ENCODE measurements around the gene CYTIP. TPM values are rescaled to one million over a fixed set of nuclear protein-coding genes. Genes with fewer than 3 reads are reported as not detected.

Gene CYTIP
- total and polyA plus RNA-seq, 9 of the 15 experiments (the other 6 are each of a cell fraction or from before 2014, with no cell fraction given), result 0.03 to 0.35 (median 0.26) TPM; not detected in 1

DNA sequence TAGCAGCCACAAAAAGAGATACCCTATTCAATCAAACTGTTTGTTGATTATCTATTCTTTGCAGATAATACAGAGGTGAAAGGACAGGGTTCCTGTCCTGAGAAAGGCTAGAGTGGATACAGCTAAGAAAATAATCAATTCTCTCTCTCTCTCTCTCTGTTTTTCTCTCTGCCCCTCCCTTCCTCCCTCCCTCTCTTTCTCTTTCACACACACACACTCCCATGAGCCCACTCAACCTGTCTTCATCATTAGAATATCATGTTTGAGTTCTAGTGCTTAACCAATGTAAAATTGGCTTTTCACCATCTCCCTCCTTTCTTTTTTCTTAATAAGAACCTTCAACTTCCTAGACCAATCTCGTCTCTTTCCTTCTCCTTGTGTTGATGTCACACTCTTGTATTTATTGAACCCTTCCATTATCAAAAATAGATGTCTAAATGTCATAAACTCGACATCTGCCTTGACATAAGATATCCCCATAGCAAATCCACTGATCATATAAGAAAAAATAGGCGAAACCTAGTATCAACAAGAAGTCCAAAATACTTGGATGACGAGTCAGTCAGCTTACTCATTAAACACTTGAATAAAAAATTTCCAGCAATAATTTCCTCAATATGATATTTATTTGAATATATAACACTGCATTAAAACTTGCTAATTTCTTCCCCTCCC lies 42.8 kb upstream of the CYTIP start:
- ChIA-PET POLR2A (interaction anchor here (1.3 kb wide), 1 partner anchor 9 kb away, joined by 3 read pairs; no protein-coding TSS in a partner anchor), CTCF (ENCODE audit: low intra/inter-chr PET ratio) (no interaction called here)
- DNase-seq (ENCODE audit: extremely low read depth in 1 of 4, low spot score in 3 of 4) (no peak), FAIRE-seq (no peak), ATAC-seq (no peak)
- WGBS (ENCODE audit: insufficient coverage, low coverage, missing lambda C conversion rate), result 3% methylated on average over 4 of the region's 4 CpGs
- Histone ChIP-seq H3K27me3 (ENCODE audit: control insufficient read depth in 2 of 2, insufficient read depth in 2 of 2, low read length in 2 of 2) (peaks cover 3 to 11% of the 10 kb centered on the region in 2 experiments; a peak in 3 of 5 replicates), H3K36me3 (ENCODE audit: control insufficient read depth, insufficient read depth, low read length) (no peaks in the 10 kb centered on the region), H3K9me1 (ENCODE audit: control insufficient read depth, insufficient read depth, low read length) (no peaks in the 10 kb centered on the region), H3K4me3 (no peak overlapping the region), H3K79me2 (ENCODE audit: control insufficient read depth, insufficient read depth, low read length) (no peaks in the 10 kb centered on the region), H3K4me2 (ENCODE audit: insufficient read depth, low read length) (no peak overlapping the region), H3K4me1 (replicated peaks in 1 of 2; ENCODE audit: control insufficient read depth in 2 of 2, insufficient read depth in 2 of 2, low read length in 2 of 2) (no peaks in the 10 kb centered on the region), H2AFZ (ENCODE audit: low read depth, low read length) (no peak overlapping the region), H4K20me1 (replicated peaks; ENCODE audit: control insufficient read depth, insufficient read depth, low read length) (no peaks in the 10 kb centered on the region), H3K9me3 (replicated peaks; ENCODE audit: control insufficient read depth, insufficient read depth, low read depth, low read length) (no peaks in the 10 kb centered on the region), H3K27ac (ENCODE audit: extremely low read depth, low read depth, low read length) (no peak overlapping the region), H3K9ac (ENCODE audit: insufficient read depth in 1 of 2, low read depth in 2 of 2, low read length in 2 of 2) (no peak overlapping the region)
- TF ChIP-seq, protein P1, sequence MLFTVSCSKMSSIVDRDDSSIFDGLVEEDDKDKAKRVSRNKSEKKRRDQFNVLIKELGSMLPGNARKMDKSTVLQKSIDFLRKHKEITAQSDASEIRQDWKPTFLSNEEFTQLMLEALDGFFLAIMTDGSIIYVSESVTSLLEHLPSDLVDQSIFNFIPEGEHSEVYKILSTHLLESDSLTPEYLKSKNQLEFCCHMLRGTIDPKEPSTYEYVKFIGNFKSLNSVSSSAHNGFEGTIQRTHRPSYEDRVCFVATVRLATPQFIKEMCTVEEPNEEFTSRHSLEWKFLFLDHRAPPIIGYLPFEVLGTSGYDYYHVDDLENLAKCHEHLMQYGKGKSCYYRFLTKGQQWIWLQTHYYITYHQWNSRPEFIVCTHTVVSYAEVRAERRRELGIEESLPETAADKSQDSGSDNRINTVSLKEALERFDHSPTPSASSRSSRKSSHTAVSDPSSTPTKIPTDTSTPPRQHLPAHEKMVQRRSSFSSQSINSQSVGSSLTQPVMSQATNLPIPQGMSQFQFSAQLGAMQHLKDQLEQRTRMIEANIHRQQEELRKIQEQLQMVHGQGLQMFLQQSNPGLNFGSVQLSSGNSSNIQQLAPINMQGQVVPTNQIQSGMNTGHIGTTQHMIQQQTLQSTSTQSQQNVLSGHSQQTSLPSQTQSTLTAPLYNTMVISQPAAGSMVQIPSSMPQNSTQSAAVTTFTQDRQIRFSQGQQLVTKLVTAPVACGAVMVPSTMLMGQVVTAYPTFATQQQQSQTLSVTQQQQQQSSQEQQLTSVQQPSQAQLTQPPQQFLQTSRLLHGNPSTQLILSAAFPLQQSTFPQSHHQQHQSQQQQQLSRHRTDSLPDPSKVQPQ (CRISPR knock-in tag; IDR thresholded peaks at IDR 0.05; ENCODE audit: borderline replicate concordance), result no peak
- TF ChIP-seq TAF1 (IDR thresholded peaks at IDR 0.05; ENCODE audit: control insufficient read depth, extremely low read depth, insufficient read depth, low read length, severe bottlenecking) (no peak), THRAP3 (IDR thresholded peaks at IDR 0.05; ENCODE audit: borderline replicate concordance) (no peak), ZNF766 (CRISPR knock-in tag; conservative IDR thresholded peaks at IDR 0.05) (no peak), ATF1 (CRISPR knock-in tag; IDR thresholded peaks at IDR 0.05) (no peak), ATF1 (tag; IDR thresholded peaks at IDR 0.05) (no peak), LARP7 (IDR thresholded peaks at IDR 0.05) (no peak), NR2C1 (IDR thresholded peaks at IDR 0.05) (no peak), NR2C1 (tag; IDR thresholded peaks at IDR 0.05) (no peak), PTTG1 (tag; IDR thresholded peaks at IDR 0.05; ENCODE audit: low read depth) (no peak), CBX8 (IDR thresholded peaks at IDR 0.05; ENCODE audit: borderline replicate concordance, extremely low read depth, low read depth, low read length, poor library complexity, severe bottlenecking) (no peak)
- TF ChIP-seq, protein P2, sequence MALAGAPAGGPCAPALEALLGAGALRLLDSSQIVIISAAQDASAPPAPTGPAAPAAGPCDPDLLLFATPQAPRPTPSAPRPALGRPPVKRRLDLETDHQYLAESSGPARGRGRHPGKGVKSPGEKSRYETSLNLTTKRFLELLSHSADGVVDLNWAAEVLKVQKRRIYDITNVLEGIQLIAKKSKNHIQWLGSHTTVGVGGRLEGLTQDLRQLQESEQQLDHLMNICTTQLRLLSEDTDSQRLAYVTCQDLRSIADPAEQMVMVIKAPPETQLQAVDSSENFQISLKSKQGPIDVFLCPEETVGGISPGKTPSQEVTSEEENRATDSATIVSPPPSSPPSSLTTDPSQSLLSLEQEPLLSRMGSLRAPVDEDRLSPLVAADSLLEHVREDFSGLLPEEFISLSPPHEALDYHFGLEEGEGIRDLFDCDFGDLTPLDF (CRISPR knock-in tag; IDR thresholded peaks at IDR 0.05), result no peak
- TF ChIP-seq, protein P3, sequence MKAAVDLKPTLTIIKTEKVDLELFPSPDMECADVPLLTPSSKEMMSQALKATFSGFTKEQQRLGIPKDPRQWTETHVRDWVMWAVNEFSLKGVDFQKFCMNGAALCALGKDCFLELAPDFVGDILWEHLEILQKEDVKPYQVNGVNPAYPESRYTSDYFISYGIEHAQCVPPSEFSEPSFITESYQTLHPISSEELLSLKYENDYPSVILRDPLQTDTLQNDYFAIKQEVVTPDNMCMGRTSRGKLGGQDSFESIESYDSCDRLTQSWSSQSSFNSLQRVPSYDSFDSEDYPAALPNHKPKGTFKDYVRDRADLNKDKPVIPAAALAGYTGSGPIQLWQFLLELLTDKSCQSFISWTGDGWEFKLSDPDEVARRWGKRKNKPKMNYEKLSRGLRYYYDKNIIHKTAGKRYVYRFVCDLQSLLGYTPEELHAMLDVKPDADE (conservative IDR thresholded peaks at IDR 0.05; ENCODE audit: control insufficient read depth, low read depth, low read length), result no peak
- intact Hi-C loops (cut with micrococcal nuclease) (no loop called here), in situ Hi-C loops (cut with MboI) (loop anchor here (25.0 kb wide), 1 partner anchor 1251 kb away; no protein-coding TSS in a partner anchor)
- BruUV-seq (replicated peaks), result no TSS peak
